ENCODE measurements around the gene SLC5A4. TPM values are rescaled to one million over a fixed set of nuclear protein-coding genes. Genes with fewer than 3 reads are reported as not detected.

The SLC5A4 gene
- total RNA-seq, 2 experiments from 2014 or later = not detected

- Mint-ChIP-seq H3K4me1 (no peaks in the 10 kb centered on the region), H3K36me3 (ENCODE audit: low read depth) (no peaks in the 10 kb centered on the region)
- CTCF ChIA-PET = no interaction called here
These were observed 36.7 kb downstream of the SLC5A4 start for GRCh38 chr22:32218470-32218869.

DNA sequence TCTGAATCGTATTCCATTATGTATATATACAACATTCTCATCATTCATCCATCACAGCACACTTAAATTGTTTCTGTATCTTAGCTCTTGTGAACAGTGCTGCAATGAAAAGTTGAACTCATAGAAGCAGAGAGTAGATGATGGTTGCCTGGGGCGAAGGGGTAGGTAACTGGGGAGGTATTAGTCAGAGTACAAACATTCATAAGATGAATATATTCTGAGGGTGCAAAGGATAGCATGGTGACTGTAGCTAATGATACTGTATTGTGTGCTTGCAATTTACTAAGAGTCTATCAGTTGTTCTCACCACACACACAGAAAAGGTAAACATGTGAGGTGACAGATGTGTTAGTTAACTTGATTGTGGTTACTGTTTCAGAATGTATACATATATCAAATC lies 37.7 kb downstream of the SLC5A4 start:
- H3K27ac Mint-ChIP-seq = no peak overlapping the region

More at GRCh38 chr22:32218470-32218869, 36.7 kb downstream of the SLC5A4 start:
- Mint-ChIP-seq H3K9me3 (no peaks in the 10 kb centered on the region), H3K27ac (no peak overlapping the region), H3K27me3 (peaks cover 27% of the 10 kb centered on the region), H3K4me3 (no peak overlapping the region)
- DNase-seq = no peak
- POLR2A ChIA-PET = no interaction called here

GRCh38 chr22:32216911-32217310 lies 38.2 kb downstream of the SLC5A4 start:
- Mint-ChIP-seq H3K36me3 (ENCODE audit: low read depth) (no peaks in the 10 kb centered on the region), H3K4me3 (no peak overlapping the region), H3K27me3 (peaks cover 21% of the 10 kb centered on the region), H3K27ac (no peak overlapping the region), H3K9me3 (no peaks in the 10 kb centered on the region), H3K4me1 (no peaks in the 10 kb centered on the region)
- DNase-seq = no peak
- CTCF ChIA-PET = no interaction called here
- POLR2A ChIA-PET = no interaction called here

More for the DNA sequence above, 37.7 kb downstream of the SLC5A4 start:
- ChIA-PET POLR2A (no interaction called here), CTCF (no interaction called here)
- DNase-seq = no peak
- Mint-ChIP-seq H3K36me3 (ENCODE audit: low read depth) (no peaks in the 10 kb centered on the region), H3K4me1 (no peaks in the 10 kb centered on the region), H3K9me3 (no peaks in the 10 kb centered on the region), H3K27me3 (peaks cover 25% of the 10 kb centered on the region), H3K4me3 (no peak overlapping the region)

- peaks cover 8% of the 10 kb centered on the region for H3K4me1 Mint-ChIP-seq
- H3K27ac Mint-ChIP-seq = no peak overlapping the region
- H3K9me3 Mint-ChIP-seq = no peaks in the 10 kb centered on the region
- POLR2A ChIA-PET = no interaction called here
- no peak for DNase-seq
- no peak overlapping the region for H3K4me3 Mint-ChIP-seq
- CTCF ChIA-PET = interaction anchor here (1.3 kb wide), 1 partner anchor 12 kb away, joined by 5 read pairs; no protein-coding TSS in a partner anchor
- H3K36me3 Mint-ChIP-seq (ENCODE audit: low read depth) = no peaks in the 10 kb centered on the region
- H3K27me3 Mint-ChIP-seq = peaks cover 7% of the 10 kb centered on the region
These were observed 44.1 kb downstream of the SLC5A4 start for GRCh38 chr22:32211011-32211410.

DNA sequence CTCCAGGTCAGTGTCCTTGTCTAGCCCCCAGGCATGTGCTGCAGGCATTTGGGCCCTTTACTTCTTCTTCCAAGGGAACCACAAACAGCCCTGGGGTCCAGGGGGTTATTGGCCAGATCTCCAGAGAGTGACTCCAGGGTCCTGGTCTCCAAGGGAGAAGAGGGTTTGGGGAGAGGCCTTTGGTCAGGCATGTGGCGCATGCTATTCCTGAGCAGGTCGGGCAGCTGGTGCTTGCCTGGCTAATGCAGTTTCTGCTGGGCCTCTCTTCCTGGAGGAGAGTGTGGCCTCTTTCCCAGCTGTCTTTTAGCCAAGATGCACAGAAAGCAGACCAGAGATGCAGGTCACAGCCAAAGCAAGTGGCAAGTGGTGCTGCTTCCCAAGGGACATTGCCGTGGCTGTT lies 46.5 kb downstream of the SLC5A4 start:
- CTCF ChIA-PET = no interaction called here
- H3K4me1 Mint-ChIP-seq = peaks cover 18% of the 10 kb centered on the region
- POLR2A ChIA-PET = no interaction called here
- H3K36me3 Mint-ChIP-seq (ENCODE audit: low read depth) = no peaks in the 10 kb centered on the region
- H3K4me3 Mint-ChIP-seq = no peak overlapping the region
- DNase-seq = no peak
- H3K9me3 Mint-ChIP-seq = no peaks in the 10 kb centered on the region
- peaks cover 8% of the 10 kb centered on the region for H3K27me3 Mint-ChIP-seq
- H3K27ac Mint-ChIP-seq = no peak overlapping the region

GRCh38 chr22:32207971-32208480 lies 47.1 kb downstream of the SLC5A4 start:
- Mint-ChIP-seq H3K4me1 (peaks cover 24% of the 10 kb centered on the region), H3K27ac (no peak overlapping the region), H3K4me3 (no peak overlapping the region), H3K27me3 (peaks cover 15% of the 10 kb centered on the region), H3K36me3 (ENCODE audit: low read depth) (no peaks in the 10 kb centered on the region), H3K9me3 (no peaks in the 10 kb centered on the region)
- CTCF ChIA-PET = interaction anchor here (0.6 kb wide), 1 partner anchor 176 kb away, joined by 3 read pairs; no protein-coding TSS in a partner anchor
- DNase-seq = no peak
- POLR2A ChIA-PET = no interaction called here

DNA sequence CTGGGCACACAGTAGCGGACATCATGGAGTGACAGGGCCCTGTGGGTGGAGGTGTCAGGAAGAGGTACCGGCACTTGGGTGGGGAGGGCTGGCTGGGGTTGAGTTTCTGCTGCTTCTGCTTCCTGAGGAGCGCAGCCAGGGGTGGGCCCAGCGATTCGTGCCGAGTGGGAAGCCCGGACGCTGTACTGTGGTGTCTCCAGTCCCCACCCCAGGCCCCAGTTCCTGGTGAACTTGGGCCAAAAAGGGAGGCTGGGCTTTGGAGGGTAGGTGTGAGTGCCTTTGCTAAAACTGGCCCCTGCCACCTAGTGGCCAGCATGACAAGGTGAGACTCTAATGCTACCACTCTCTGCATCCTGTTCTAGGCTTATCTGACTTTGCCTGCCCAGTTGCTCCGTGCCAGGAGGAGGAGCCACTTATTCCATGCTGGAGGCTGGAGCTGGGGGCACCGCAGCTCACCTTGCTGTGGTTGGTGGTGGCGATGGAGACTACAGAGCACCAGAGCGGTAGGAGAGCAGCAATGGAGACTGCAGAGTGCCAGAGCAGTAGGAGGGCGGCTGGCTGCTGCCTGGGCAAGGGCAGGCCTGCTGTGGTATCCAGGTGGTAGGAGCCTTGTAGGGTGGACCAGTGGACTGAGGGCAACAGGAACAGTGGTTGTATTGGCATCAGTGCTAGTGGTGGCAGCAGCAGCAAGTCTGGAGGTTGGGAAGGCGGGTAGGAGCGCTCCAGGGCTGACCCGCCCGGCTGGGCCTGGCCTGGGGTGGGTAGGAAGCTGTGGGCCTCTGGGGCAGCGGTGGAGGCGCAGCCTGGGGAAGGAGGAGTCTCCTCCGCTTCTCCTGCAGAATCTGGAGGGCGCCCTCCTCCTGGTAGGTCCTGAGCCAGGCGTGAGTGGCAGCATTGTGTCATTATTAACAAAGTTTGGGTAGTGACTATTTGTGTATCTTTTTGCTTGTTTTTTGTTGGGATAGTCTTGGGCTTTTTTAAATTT lies 48.1 kb downstream of the SLC5A4 start:
- peaks cover 33% of the 10 kb centered on the region for H3K4me1 Mint-ChIP-seq
- H3K4me3 Mint-ChIP-seq = no peak overlapping the region
- peak overlapping the region; percentile 56 for H3K27ac Mint-ChIP-seq
- no peaks in the 10 kb centered on the region for H3K9me3 Mint-ChIP-seq
- H3K36me3 Mint-ChIP-seq (ENCODE audit: low read depth) = no peaks in the 10 kb centered on the region
- H3K27me3 Mint-ChIP-seq = peaks cover 19% of the 10 kb centered on the region
- POLR2A ChIA-PET = no interaction called here
- CTCF ChIA-PET = interaction anchor here (0.6 kb wide), 1 partner anchor 177 kb away, joined by 3 read pairs; no protein-coding TSS in a partner anchor
- peak; percentile 46 for DNase-seq

- POLR2A ChIA-PET = no interaction called here
- DNase-seq = no peak
- Mint-ChIP-seq H3K27ac (no peak overlapping the region), H3K27me3 (peaks cover 20% of the 10 kb centered on the region), H3K4me1 (peaks cover 40% of the 10 kb centered on the region), H3K4me3 (no peak overlapping the region), H3K36me3 (ENCODE audit: low read depth) (no peaks in the 10 kb centered on the region), H3K9me3 (no peaks in the 10 kb centered on the region)
- CTCF ChIA-PET = no interaction called here
These were observed 49.0 kb downstream of the SLC5A4 start for GRCh38 chr22:32205974-32206773.

DNA sequence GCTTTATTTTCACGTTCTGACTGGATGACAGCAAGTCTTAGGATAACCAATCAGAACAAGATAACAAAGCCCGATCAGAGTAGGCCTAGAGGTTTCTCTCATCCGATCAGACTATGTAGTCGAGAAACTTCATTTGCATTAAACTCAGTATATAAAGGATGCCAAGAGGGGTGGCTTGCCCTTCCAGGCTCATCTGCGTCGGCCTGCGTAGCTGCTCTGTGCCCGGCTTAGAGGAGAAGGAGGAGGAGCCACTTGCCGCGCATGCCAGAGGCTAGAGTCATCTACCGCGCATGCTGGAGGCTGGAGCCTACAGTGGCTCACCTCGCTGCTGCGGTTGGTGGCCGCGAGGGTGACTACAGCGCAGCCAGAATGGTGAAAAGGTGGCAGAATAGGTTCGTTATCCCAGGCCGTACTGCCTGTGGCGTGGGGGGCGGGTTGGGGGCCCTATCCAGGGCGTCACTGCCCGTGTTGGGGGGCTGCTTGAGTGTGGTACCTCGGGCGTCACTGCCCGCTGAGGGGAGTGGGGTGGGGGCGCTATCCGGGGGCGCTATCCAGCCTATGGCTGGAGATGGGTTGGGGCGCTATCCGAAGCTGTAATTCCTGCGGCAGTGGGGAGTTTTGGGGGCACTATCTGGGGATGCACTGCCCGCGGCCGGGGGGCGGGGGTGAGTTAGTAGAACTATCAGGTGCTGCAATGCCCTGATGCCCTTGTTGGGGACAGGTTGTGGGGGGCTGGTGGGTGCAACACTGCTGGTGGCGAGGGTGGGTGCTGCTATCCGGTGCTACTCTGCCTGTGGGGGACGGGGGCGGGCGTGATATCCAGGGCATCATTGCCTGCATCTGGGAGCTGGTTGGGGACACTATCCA lies 50.1 kb downstream of the SLC5A4 start, which contains the start of gene RFPL2:
Gene RFPL2 (minus strand): TSS at position 218 of the 867 bp plus-strand sequence. CDS start 2,622 bp downstream, outside the sequence.
- CTCF ChIA-PET = no interaction called here
- H3K27me3 Mint-ChIP-seq = peaks cover 20% of the 10 kb centered on the region
- H3K9me3 Mint-ChIP-seq = no peaks in the 10 kb centered on the region
- POLR2A ChIA-PET = no interaction called here
- H3K4me1 Mint-ChIP-seq = peaks cover 50% of the 10 kb centered on the region
- peak; percentile 30 for DNase-seq
- H3K36me3 Mint-ChIP-seq (ENCODE audit: low read depth) = no peaks in the 10 kb centered on the region
- H3K27ac Mint-ChIP-seq = peak within 1 kb of the TSS; percentile 69
- peak within 1 kb of the TSS; percentile 52 for H3K4me3 Mint-ChIP-seq

DNA sequence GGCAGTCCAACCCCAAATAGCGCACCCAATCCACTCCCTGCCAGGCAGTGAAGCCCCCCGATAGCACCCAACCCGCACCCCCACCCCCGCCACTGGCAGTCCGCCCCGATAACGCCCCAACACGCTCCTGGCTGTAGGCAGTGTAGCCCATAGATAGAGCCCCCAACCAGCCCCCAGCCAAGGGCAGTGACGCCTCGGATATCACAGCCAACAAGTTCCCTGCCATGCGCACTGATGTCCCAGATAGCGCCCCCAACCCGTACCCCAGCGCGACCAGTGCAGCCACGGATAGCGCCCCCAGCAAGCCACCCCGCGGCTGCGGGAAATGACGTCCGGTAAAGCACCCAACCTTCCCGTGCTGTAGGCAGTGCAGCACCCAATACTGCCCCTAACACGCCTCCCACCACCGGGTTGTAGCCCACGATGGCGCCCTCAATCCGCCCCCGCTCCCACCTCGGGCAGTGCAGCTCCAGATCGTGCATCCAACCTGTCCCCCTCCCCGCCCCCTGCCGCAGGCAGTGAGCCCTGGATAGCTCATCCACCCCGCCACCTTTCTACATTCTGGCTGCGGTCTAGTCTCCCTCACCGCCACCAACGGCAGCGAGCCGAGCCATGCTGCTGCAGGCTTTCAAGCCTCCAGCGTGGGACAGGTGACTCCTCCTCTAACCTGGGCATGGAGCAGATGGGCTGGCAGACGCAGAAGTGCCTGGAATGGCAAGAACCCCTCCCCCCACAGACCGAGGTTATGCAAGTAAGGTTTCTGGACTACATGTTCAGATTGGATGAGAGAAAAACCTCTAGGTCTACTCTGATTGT lies 50.9 kb downstream of the SLC5A4 start:
- H3K4me3 Mint-ChIP-seq = peak overlapping the region; percentile 51
- no peaks in the 10 kb centered on the region for H3K9me3 Mint-ChIP-seq

DNA sequence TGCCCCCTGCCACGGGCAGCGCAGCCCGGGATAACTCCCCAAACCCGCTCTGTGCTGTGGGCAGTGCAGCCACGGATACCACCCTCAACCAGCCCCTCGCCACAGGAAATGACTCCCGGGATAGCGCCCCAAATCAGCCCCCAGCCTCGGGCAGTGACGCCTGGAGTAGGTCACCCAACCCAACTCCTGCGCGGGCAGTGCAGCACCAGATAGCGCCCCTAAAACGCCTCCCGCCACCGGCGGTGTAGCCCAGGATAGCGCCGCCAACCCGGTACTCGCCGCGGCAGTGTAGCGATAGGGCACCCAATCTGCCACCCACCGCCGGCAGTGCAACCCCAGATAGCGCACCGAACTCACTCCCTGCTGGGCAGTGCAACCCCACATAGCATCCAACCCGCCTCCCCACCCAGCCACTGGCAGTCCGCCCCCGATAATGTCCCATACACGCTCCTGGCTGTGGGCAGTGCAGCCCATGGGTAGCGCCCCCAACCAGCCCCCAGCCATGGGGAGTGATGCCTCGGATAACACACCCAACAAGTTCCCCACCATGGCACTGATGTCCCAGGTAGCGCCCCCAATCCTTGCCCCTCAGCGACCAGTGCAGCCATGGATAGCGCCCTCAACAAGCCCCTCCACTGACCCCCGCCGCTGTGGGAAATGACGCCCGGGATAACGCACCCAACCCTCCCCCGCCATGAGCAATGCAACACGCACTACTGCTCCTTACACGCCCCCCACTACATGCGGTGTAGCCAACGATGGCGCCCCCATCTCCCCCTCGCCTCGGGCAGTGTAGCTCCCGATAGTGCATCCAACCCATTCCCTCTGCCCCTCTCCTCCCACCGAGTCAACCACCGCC lies 51.7 kb downstream of the SLC5A4 start:
- ChIA-PET POLR2A (no interaction called here), CTCF (no interaction called here)
- H3K27me3 Mint-ChIP-seq = peaks cover 20% of the 10 kb centered on the region
- H3K4me1 Mint-ChIP-seq = peaks cover 51% of the 10 kb centered on the region
- H3K27ac Mint-ChIP-seq = no peak overlapping the region
- DNase-seq = no peak
- H3K9me3 Mint-ChIP-seq = no peaks in the 10 kb centered on the region
- H3K4me3 Mint-ChIP-seq = peak overlapping the region; percentile 51
- no peaks in the 10 kb centered on the region for H3K36me3 Mint-ChIP-seq (ENCODE audit: low read depth)

More for the DNA sequence above, 50.9 kb downstream of the SLC5A4 start:
- H3K27me3 Mint-ChIP-seq = peaks cover 20% of the 10 kb centered on the region
- H3K36me3 Mint-ChIP-seq (ENCODE audit: low read depth) = no peaks in the 10 kb centered on the region
- H3K4me1 Mint-ChIP-seq = peaks cover 51% of the 10 kb centered on the region
- ChIA-PET POLR2A (no interaction called here), CTCF (no interaction called here)
- DNase-seq = no peak
- H3K27ac Mint-ChIP-seq = no peak overlapping the region
